Neural cell (in vitro differentiated cells): ENCODE results near the gene COA4. TPM values are rescaled to one million over a fixed set of nuclear protein-coding genes. Genes with fewer than 3 reads are reported as not detected.

ENCODE experiments used
- H2AFZ ChIP-seq: fragments of 200-600, 300-800 bp; sonication (generic), shearing (Covaris generic); 2 replicates; pipeline ENCODE4 v1.6.0; 2014; ENCODE audit warnings: low read depth, mild to moderate bottlenecking, antibody characterized with exemption, low read length, moderate library complexity
- H3F3A ChIP-seq: fragments of 200-600 bp; shearing (Covaris generic); 2 replicates; pipeline ENCODE4 v1.6.1; 2016; ENCODE audit warnings: mild to moderate bottlenecking, moderate library complexity, mixed read lengths, antibody characterized with exemption, low read length; ENCODE audit not compliant: insufficient read depth, poor library complexity, severe bottlenecking
- H3K27ac ChIP-seq: fragments of 200-600, 300-800 bp; sonication (generic), shearing (Covaris generic); 2 replicates; pipeline ENCODE4 v1.5.1; 2014; ENCODE audit warnings: mild to moderate bottlenecking, low read length, moderate library complexity
- H3K27me3 ChIP-seq: fragments of 300-800, 200-600 bp; sonication (generic), shearing (Covaris generic); 2 replicates; pipeline ENCODE4 v1.6.0; 2014; ENCODE audit warnings: mild to moderate bottlenecking, low read depth, low read length, moderate library complexity; ENCODE audit not compliant: insufficient read depth
- H3K36me3 ChIP-seq: fragments of 300-800, 200-600 bp; sonication (generic), shearing (Covaris generic); 2 replicates; pipeline ENCODE4 v1.5.1; 2014; ENCODE audit warnings: mild to moderate bottlenecking, antibody characterized with exemption, low read length, moderate library complexity; ENCODE audit not compliant: insufficient read depth
- H3K4me2 ChIP-seq: fragments of 300-800, 200-600 bp; sonication (generic), shearing (Covaris generic); 2 replicates; pipeline ENCODE4 v1.6.0; 2014; ENCODE audit warnings: mild to moderate bottlenecking, low read length
- H3K4me3 ChIP-seq: fragments of 300-800, 200-600 bp; sonication (generic), shearing (Covaris generic); 2 replicates; pipeline ENCODE4 v1.5.1; 2014; ENCODE audit warnings: mild to moderate bottlenecking, low read length, moderate library complexity
- H3K79me2 ChIP-seq: fragments of 200-600 bp; shearing (Covaris generic); replicated peaks from 2 replicates; pipeline ENCODE4 v1.6.0; 2014; ENCODE audit warnings: mild to moderate bottlenecking, low read length, moderate library complexity; ENCODE audit not compliant: insufficient read depth
- H3K9ac ChIP-seq: fragments of 300-800, 200-600 bp; sonication (generic), shearing (Covaris generic); 2 replicates; pipeline ENCODE4 v1.6.1; 2016; ENCODE audit warnings: mild to moderate bottlenecking, low read length, mixed read lengths
- H3K9me2 ChIP-seq: fragments of 200-600 bp; shearing (Covaris generic); 2 replicates; pipeline ENCODE4 v1.6.1; 2016; ENCODE audit warnings: mild to moderate bottlenecking, low read length, mixed read lengths; ENCODE audit not compliant: insufficient read depth
- H3K9me3 ChIP-seq: fragments of 200-600, 300-800 bp; sonication (generic), shearing (Covaris generic); 2 replicates; pipeline ENCODE4 v1.6.1; 2016; ENCODE audit warnings: mild to moderate bottlenecking, mixed run types, low read length, moderate library complexity, mixed read lengths
- H4K20me1 ChIP-seq: fragments of 200-600 bp; shearing (Covaris generic); 2 replicates; pipeline ENCODE4 v1.6.1; 2016; ENCODE audit warnings: mild to moderate bottlenecking, mixed run types; ENCODE audit not compliant: insufficient read depth
- CTCF ChIP-seq: fragments of 450-650 bp; IDR thresholded peaks from 2 replicates; pipeline ENCODE4 v1.5.1; 2014; ENCODE audit warnings: antibody characterized with exemption, mild to moderate bottlenecking, moderate library complexity; ENCODE audit not compliant: poor library complexity, severe bottlenecking
- EP300 ChIP-seq: fragments of 450-650 bp; conservative IDR thresholded peaks from 2 replicates; pipeline ENCODE4 v1.6.1; 2014; ENCODE audit warnings: antibody characterized with exemption, mild to moderate bottlenecking, moderate library complexity; ENCODE audit not compliant: poor library complexity, severe bottlenecking
- EZH2 ChIP-seq: fragments of 200-600, 300-800 bp; shearing (Covaris generic), sonication (generic); IDR thresholded peaks from 2 replicates; pipeline ENCODE4 v1.6.1; 2014; ENCODE audit warnings: antibody characterized with exemption, low read length, borderline replicate concordance, mild to moderate bottlenecking; ENCODE audit not compliant: insufficient read depth, poor library complexity, severe bottlenecking
- MXI1 ChIP-seq: fragments of 450-650 bp; conservative IDR thresholded peaks from 2 replicates; pipeline ENCODE4 v1.6.1; 2014; ENCODE audit warnings: antibody characterized with exemption, mild to moderate bottlenecking; ENCODE audit not compliant: poor library complexity, severe bottlenecking
- POLR2AphosphoS5 ChIP-seq: IDR thresholded peaks from 2 replicates; pipeline ENCODE4 v1.6.1; 2012
- RAD21 ChIP-seq: fragments of 450-650 bp; conservative IDR thresholded peaks from 2 replicates; pipeline ENCODE4 v1.6.1; 2014; ENCODE audit warnings: antibody characterized with exemption, mild to moderate bottlenecking, moderate library complexity
- REST ChIP-seq: IDR thresholded peaks from 2 replicates; pipeline ENCODE4 v1.6.1; 2012; ENCODE audit warnings: borderline replicate concordance
- SMC3 ChIP-seq: fragments of 450-650 bp; conservative IDR thresholded peaks from 2 replicates; pipeline ENCODE4 v1.6.1; 2014; ENCODE audit warnings: antibody characterized with exemption, mild to moderate bottlenecking, moderate library complexity; ENCODE audit not compliant: poor library complexity
- TAF1 ChIP-seq: IDR thresholded peaks from 2 replicates; pipeline ENCODE4 v1.6.1; 2012; ENCODE audit warnings: low read depth
- polyA plus RNA-seq: library from polyadenylated mRNA; depleted of rRNA; stranded (reverse); fragments of >200 nt; gene quantifications from 2 replicates; pipeline ENCODE4 v1.2.3, GENCODE V29; 2014

The COA4 gene
- polyA plus RNA-seq, 1 donor from 2014 or later, result 108 TPM

- no peak overlapping the region for H3K9ac ChIP-seq
- H3K79me2 ChIP-seq, result no peaks in the 10 kb centered on the region
- no peak overlapping the region for H3K27ac ChIP-seq
- H3K4me3 ChIP-seq, result no peak overlapping the region
- no peaks in the 10 kb centered on the region for H3K9me3 ChIP-seq
- no peaks in the 10 kb centered on the region for H3F3A ChIP-seq
- no peaks in the 10 kb centered on the region for H3K9me2 ChIP-seq
- no peaks in the 10 kb centered on the region for H3K27me3 ChIP-seq
- no peak for TF ChIP-seq EZH2
- no peak for TF ChIP-seq MXI1
- no peak for TF ChIP-seq CTCF
- no peak for TF ChIP-seq REST
- TF ChIP-seq TAF1, result no peak
- no peak for TF ChIP-seq RAD21
- TF ChIP-seq EP300, result no peak
- no peak for TF ChIP-seq SMC3
- no peak for TF ChIP-seq POLR2AphosphoS5
- no peaks in the 10 kb centered on the region for H4K20me1 ChIP-seq
- H3K4me2 ChIP-seq, result no peak overlapping the region
- H2AFZ ChIP-seq, result no peak overlapping the region
- H3K36me3 ChIP-seq, result peaks cover 6% of the 10 kb centered on the region
Measured at GRCh38 chr11:73889019-73889418, 12.4 kb upstream of the COA4 start.

GRCh38 chr11:73888244-73888643, 11.6 kb upstream of the COA4 start:
- Histone ChIP-seq H3K36me3 (peaks cover 6% of the 10 kb centered on the region), H3K9me3 (no peaks in the 10 kb centered on the region), H3K4me3 (no peak overlapping the region), H3K79me2 (no peaks in the 10 kb centered on the region), H4K20me1 (no peaks in the 10 kb centered on the region), H3K4me2 (no peak overlapping the region), H3K9me2 (no peaks in the 10 kb centered on the region), H3K9ac (no peak overlapping the region), H3K27ac (no peak overlapping the region), H3F3A (no peaks in the 10 kb centered on the region), H2AFZ (no peak overlapping the region), H3K27me3 (no peaks in the 10 kb centered on the region)
- no peak for TF ChIP-seq EZH2
- no peak for TF ChIP-seq SMC3
- TF ChIP-seq POLR2AphosphoS5, result no peak
- no peak for TF ChIP-seq TAF1
- no peak for TF ChIP-seq MXI1
- TF ChIP-seq RAD21, result no peak
- TF ChIP-seq EP300, result no peak
- no peak for TF ChIP-seq CTCF
- no peak for TF ChIP-seq REST
